GM12892 (cell line): ENCODE results near the gene C19orf33.
"Not testable (repeated sequence)": the region's sequence is repeated elsewhere in the genome, so short reads cannot be mapped to it uniquely, and the experiment has no call there.

Source experiments
- DNase-seq: peaks from one replicate; pipeline ENCODE4 v3.0.0; 2011; ENCODE audit not compliant: insufficient read length
- FAIRE-seq: peaks from 2 replicates; lab custom pipeline; 2011; peaks lifted over from hg19 to GRCh38; lab: Jason Lieb, UNC
- POLR2A ChIP-seq: IDR thresholded peaks from 2 replicates; pipeline ENCODE4 v1.6.1; 2011; ENCODE audit warnings: low read depth, low read length, control low read depth
- POLR2AphosphoS5 ChIP-seq: IDR thresholded peaks from 2 replicates; pipeline ENCODE4 v1.6.1; 2011; ENCODE audit warnings: low read depth, low read length, control low read depth
- TAF1 ChIP-seq: IDR thresholded peaks from 2 replicates; pipeline ENCODE4 v1.6.1; 2011; ENCODE audit warnings: low read depth, mild to moderate bottlenecking, control low read depth, low read length, borderline replicate concordance

C19orf33 gene

GRCh38 chr19:38331728-38332127 is 27.7 kb downstream of the C19orf33 start:
- FAIRE-seq, result no peak
- no peak for DNase-seq
- TF ChIP-seq POLR2A, result no peak
- no peak for TF ChIP-seq POLR2AphosphoS5
- no peak for TF ChIP-seq TAF1

DNA sequence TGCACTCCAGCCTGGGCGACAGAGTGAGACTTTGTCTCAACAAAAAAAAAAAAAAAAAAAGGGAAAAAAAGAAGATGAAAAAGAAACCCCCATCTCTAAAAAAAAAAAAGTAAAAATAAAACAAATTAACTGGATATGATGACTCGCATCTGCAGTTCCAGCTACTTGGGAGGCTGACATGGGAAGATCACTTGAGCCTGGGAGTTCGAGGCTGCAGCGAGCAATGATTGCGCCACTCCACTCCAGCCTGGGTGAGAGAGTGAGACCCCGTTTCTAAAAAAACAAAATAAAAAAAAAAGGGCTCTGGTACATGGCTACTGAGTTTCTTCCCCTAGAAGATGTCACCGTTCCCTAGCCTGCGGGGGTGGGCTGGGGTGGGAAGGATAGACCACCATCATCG is 29.2 kb downstream of the C19orf33 start:
- FAIRE-seq, result no peak
- no peak for TF ChIP-seq POLR2AphosphoS5
- TF ChIP-seq POLR2A, result no peak
- no peak for TF ChIP-seq TAF1
- DNase-seq, result no peak

DNA sequence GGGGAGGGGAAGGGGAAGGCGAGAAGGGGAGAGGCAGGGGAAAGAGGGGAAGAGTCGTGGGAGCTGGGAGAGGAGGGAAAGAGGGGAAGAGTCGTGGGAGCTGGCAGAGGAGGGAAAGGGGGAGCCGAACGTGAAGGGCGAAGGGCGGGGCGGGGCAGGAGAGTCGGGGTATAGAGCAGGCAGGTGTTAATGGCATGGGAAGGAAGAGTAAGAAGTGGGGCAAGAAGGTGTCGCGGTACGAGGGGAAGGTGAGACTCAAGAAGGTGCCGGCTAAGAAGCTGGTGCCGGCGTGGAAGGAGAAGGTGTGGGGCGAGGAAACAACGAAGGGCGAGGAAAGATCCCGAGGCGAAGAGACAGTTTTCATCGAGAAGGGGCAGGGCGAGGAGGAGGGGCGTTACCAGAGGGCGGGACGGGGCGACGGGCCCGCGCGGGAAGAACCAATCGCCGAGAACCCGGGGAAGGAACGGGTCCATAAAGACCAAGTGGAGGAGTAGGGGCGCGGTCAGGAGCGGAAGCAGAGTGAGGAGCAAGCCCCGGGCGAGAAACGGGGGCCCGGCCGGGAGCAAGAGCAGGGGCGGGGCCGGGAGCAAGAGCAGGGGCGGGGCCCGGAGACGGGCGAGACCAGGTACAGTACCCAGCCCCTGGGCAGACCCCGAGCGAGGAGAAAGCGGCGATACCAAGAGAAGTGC is 32.0 kb downstream of the C19orf33 start:
- no peak for TF ChIP-seq POLR2AphosphoS5
- TF ChIP-seq TAF1, result 0 out of 2 replicates have a peak, but pooled peaks have one; percentile 28
- peak; percentile 94 for DNase-seq
- FAIRE-seq, result no peak

GRCh38 chr19:38336638-38337359 is 32.7 kb downstream of the C19orf33 start:
- DNase-seq (peak; percentile 80), FAIRE-seq (no peak)
- TF ChIP-seq TAF1 (0 out of 2 replicates have a peak, but pooled peaks have one; percentile 7), POLR2AphosphoS5 (no peak)

GRCh38 chr19:38337360-38337653 is 33.3 kb downstream of the C19orf33 start:
- DNase-seq, result no peak
- no peak for FAIRE-seq

GRCh38 chr19:38339011-38339410 is 35.0 kb downstream of the C19orf33 start:
- FAIRE-seq, DNase-seq: not testable (repeated sequence)

More at GRCh38 chr19:38337360-38337653, 33.3 kb downstream of the C19orf33 start:
- no peak for TF ChIP-seq POLR2AphosphoS5
- no peak for TF ChIP-seq POLR2A
- no peak for TF ChIP-seq TAF1

GRCh38 chr19:38340927-38341326 is 36.9 kb downstream of the C19orf33 start:
- FAIRE-seq (no peak), DNase-seq (no peak)
- TF ChIP-seq TAF1, result no peak
- no peak for TF ChIP-seq POLR2AphosphoS5
- TF ChIP-seq POLR2A, result no peak

GRCh38 chr19:38346837-38347236 is 42.8 kb downstream of the C19orf33 start:
- FAIRE-seq (no peak), DNase-seq (no peak)
- TF ChIP-seq POLR2A, result no peak

DNA sequence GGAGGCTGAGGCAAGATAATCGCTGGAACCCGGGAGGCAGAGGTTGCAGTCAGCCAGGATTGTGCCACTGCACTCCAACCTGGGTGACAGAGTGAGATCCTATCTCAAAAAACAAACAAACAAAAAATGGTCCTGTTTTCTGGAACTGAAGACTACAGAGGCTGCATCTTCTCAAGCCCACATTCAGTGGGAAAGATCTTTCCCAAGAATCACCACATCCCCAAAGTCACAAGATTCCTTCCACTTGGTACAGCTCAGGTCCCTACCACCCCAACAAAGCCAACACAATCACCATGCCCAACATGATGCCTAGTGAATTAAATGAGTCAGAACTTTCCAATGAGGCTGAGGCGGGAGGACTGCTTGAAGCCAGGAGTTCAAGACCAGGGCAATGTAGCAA is 46.8 kb downstream of the C19orf33 start:
- no peak for TF ChIP-seq POLR2A
- no peak for TF ChIP-seq TAF1
- no peak for TF ChIP-seq POLR2AphosphoS5
- no peak for DNase-seq
- no peak for FAIRE-seq

GRCh38 chr19:38351865-38352395 is 47.9 kb downstream of the C19orf33 start:
- no peak for DNase-seq
- TF ChIP-seq POLR2AphosphoS5 (no peak), POLR2A (no peak), TAF1 (no peak)
- no peak for FAIRE-seq

GRCh38 chr19:38352611-38353010 is 48.6 kb downstream of the C19orf33 start:
- FAIRE-seq, result no peak
- no peak for DNase-seq
- TF ChIP-seq TAF1 (no peak), POLR2AphosphoS5 (no peak), POLR2A (no peak)
